Smooth muscle cell (in vitro differentiated cells): ENCODE data around the gene TMEM125. TPM values are rescaled to one million over a fixed set of nuclear protein-coding genes. Genes with fewer than 3 reads are reported as not detected.

ENCODE experiments used
- DNase-seq: peaks from one replicate; lab custom pipeline; 2025; ENCODE audit not compliant: unreplicated experiment; lab: John Stamatoyannopoulos, UW
- H2AFZ ChIP-seq: fragments of 200-600 bp; sonication (generic); 2 replicates; pipeline ENCODE4 v1.6.0; 2016; ENCODE audit warnings: antibody characterized with exemption, low read depth, mild to moderate bottlenecking
- H3F3A ChIP-seq: fragments of 200-600 bp; sonication (generic); 2 replicates; pipeline ENCODE4 v1.6.0; 2017; ENCODE audit warnings: antibody characterized with exemption, low read depth
- H3K27ac ChIP-seq: fragments of 200-600 bp; sonication (generic); 2 replicates; pipeline ENCODE4 v1.5.1; 2016; ENCODE audit warnings: low read depth, mild to moderate bottlenecking
- H3K27me3 ChIP-seq: fragments of 200-600 bp; sonication (generic); 2 replicates; pipeline ENCODE4 v1.6.1; 2016; ENCODE audit warnings: low read depth, mild to moderate bottlenecking
- H3K36me3 ChIP-seq: fragments of 200-600 bp; sonication (generic); 2 replicates; pipeline ENCODE4 v1.5.1; 2016; ENCODE audit warnings: low read depth
- H3K4me1 ChIP-seq: fragments of 200-600 bp; sonication (generic); 2 replicates; pipeline ENCODE4 v1.5.1; 2016; ENCODE audit warnings: low read depth
- H3K4me2 ChIP-seq: fragments of 200-600 bp; sonication (generic); 2 replicates; pipeline ENCODE4 v1.6.0; 2016; ENCODE audit warnings: mild to moderate bottlenecking
- H3K4me3 ChIP-seq: fragments of 200-600 bp; sonication (generic); 2 replicates; pipeline ENCODE4 v1.5.1; 2016; ENCODE audit warnings: mild to moderate bottlenecking
- H3K79me2 ChIP-seq: fragments of 200-600 bp; sonication (generic); 2 replicates; pipeline ENCODE4 v1.6.0; 2016; ENCODE audit warnings: low read depth, mild to moderate bottlenecking
- H3K9ac ChIP-seq: fragments of 200-600 bp; sonication (generic); 2 replicates; pipeline ENCODE4 v1.6.0; 2016; ENCODE audit warnings: low read depth
- H3K9me3 ChIP-seq: fragments of 200-600 bp; sonication (generic); replicated peaks from 2 replicates; pipeline ENCODE4 v1.5.1; 2016; ENCODE audit warnings: low read depth
- H4K20me1 ChIP-seq: fragments of 200-600 bp; sonication (generic); 2 replicates; pipeline ENCODE4 v1.6.0; 2016; ENCODE audit warnings: low read depth
- CTCF ChIP-seq: fragments of 200-600 bp; sonication (generic); IDR thresholded peaks from 2 replicates; pipeline ENCODE4 v1.5.1; 2017; ENCODE audit warnings: borderline replicate concordance, mild to moderate bottlenecking, antibody characterized with exemption; ENCODE audit not compliant: insufficient read depth, poor library complexity, severe bottlenecking
- WGBS: methylation state at CpG from one replicate; pipeline ENCODE4 v1.1.7; 2016; ENCODE audit warnings: low lambda C conversion rate; 5-methylcytosine and 5-hydroxymethylcytosine counted together
- polyA plus RNA-seq: library from polyadenylated mRNA; unstranded; fragments of >200 nt; fragmentation: Nextera tagmentation; extraction: Ambion mirVana; gene quantifications from 2 replicates; pipeline ENCODE4 v1.2.1, GENCODE V29; 2016
- total RNA-seq: library from RNA; depleted of rRNA; stranded (reverse); fragments of >200 nt; gene quantifications from 2 replicates; pipeline ENCODE4 v1.2.3, GENCODE V29; 2014

TMEM125 gene
- total and polyA plus RNA-seq, 2 experiments from 2014 or later: 1.4 to 4.2 TPM

GRCh38 chr1:43233631-43234030, 36.2 kb upstream of the TMEM125 start:
- Histone ChIP-seq H3K9me3 (no peaks in the 10 kb centered on the region), H2AFZ (no peak overlapping the region), H3K27ac (no peak overlapping the region), H3K79me2 (no peaks in the 10 kb centered on the region), H3K4me3 (no peak overlapping the region), H4K20me1 (no peaks in the 10 kb centered on the region), H3K36me3 (no peaks in the 10 kb centered on the region), H3K4me1 (peaks cover 8% of the 10 kb centered on the region), H3K27me3 (no peaks in the 10 kb centered on the region), H3K4me2 (no peak overlapping the region), H3F3A (peaks cover 5% of the 10 kb centered on the region), H3K9ac (no peak overlapping the region)
- no peak for TF ChIP-seq CTCF
- 91% methylated on average over 5 of the region's 5 CpGs for WGBS
- DNase-seq: no peak

- DNase-seq: no peak
- peaks cover 5% of the 10 kb centered on the region for H3F3A ChIP-seq
- H3K79me2 ChIP-seq: no peaks in the 10 kb centered on the region
- no peak overlapping the region for H3K4me2 ChIP-seq
- 94% methylated on average over 17 of the region's 17 CpGs for WGBS
- no peaks in the 10 kb centered on the region for H3K36me3 ChIP-seq
- H3K27me3 ChIP-seq: no peaks in the 10 kb centered on the region
- H2AFZ ChIP-seq: no peak overlapping the region
- peaks cover 8% of the 10 kb centered on the region for H3K4me1 ChIP-seq
- H3K9ac ChIP-seq: no peak overlapping the region
- no peak overlapping the region for H3K27ac ChIP-seq
- TF ChIP-seq CTCF: no peak
- no peaks in the 10 kb centered on the region for H3K9me3 ChIP-seq
- no peaks in the 10 kb centered on the region for H4K20me1 ChIP-seq
- H3K4me3 ChIP-seq: no peak overlapping the region
These were observed 35.5 kb upstream of the TMEM125 start for GRCh38 chr1:43234267-43234666.

- no peak overlapping the region for H3K9ac ChIP-seq
- H3K36me3 ChIP-seq: no peaks in the 10 kb centered on the region
- H3F3A ChIP-seq: peaks cover 5% of the 10 kb centered on the region
- H4K20me1 ChIP-seq: no peaks in the 10 kb centered on the region
- H3K27me3 ChIP-seq: no peaks in the 10 kb centered on the region
- H2AFZ ChIP-seq: no peak overlapping the region
- 70% methylated on average over 8 of the region's 8 CpGs for WGBS
- no peak overlapping the region for H3K4me3 ChIP-seq
- no peaks in the 10 kb centered on the region for H3K9me3 ChIP-seq
- peaks cover 7% of the 10 kb centered on the region for H3K4me1 ChIP-seq
- no peak for DNase-seq
- no peak for TF ChIP-seq CTCF
- no peaks in the 10 kb centered on the region for H3K79me2 ChIP-seq
- H3K4me2 ChIP-seq: no peak overlapping the region
- no peak overlapping the region for H3K27ac ChIP-seq
These were observed 34.7 kb upstream of the TMEM125 start for GRCh38 chr1:43235040-43235439.

GRCh38 chr1:43235451-43236121, 34.2 kb upstream of the TMEM125 start:
- TF ChIP-seq CTCF: no peak
- H3K4me3 ChIP-seq: no peak overlapping the region
- no peak overlapping the region for H3K9ac ChIP-seq
- no peak overlapping the region for H3K27ac ChIP-seq
- H4K20me1 ChIP-seq: no peaks in the 10 kb centered on the region
- no peak overlapping the region for H2AFZ ChIP-seq
- no peaks in the 10 kb centered on the region for H3K79me2 ChIP-seq
- H3F3A ChIP-seq: peaks cover 5% of the 10 kb centered on the region
- H3K4me2 ChIP-seq: no peak overlapping the region
- H3K9me3 ChIP-seq: no peaks in the 10 kb centered on the region
- H3K36me3 ChIP-seq: no peaks in the 10 kb centered on the region
- no peak for DNase-seq
- no peaks in the 10 kb centered on the region for H3K27me3 ChIP-seq
- WGBS: 90% methylated on average over 9 of the region's 9 CpGs
- peaks cover 1% of the 10 kb centered on the region for H3K4me1 ChIP-seq
